GM10266 (cell line): Measurements from ENCODE around the gene PHYHD1.
A peak's percentile ranks its signal among the peaks of the same experiment; 100 is the strongest.
"Not testable (repeated sequence)": the region's sequence is repeated elsewhere in the genome, so short reads cannot be mapped to it uniquely, and the experiment has no call there.

Source experiments
- DNase-seq: peaks from one replicate; pipeline ENCODE4 v3.0.0; 2012; ENCODE audit errors: extremely low spot score
- CTCF ChIP-seq: IDR thresholded peaks from 2 replicates; pipeline ENCODE4 v1.5.1; 2012; ENCODE audit warnings: mild to moderate bottlenecking, low read depth; ENCODE audit not compliant: control insufficient read depth, insufficient read depth; ENCODE audit errors: missing control alignments

Gene PHYHD1

GRCh38 chr9:128947527-128948301, 26.9 kb downstream of the PHYHD1 start, which contains the start of the genes DOLK and NUP188:
Gene DOLK, minus strand, starts transcription at chr9:128947603. Its CDS starts 300 bp downstream, at chr9:128947303.
Gene NUP188, plus strand, starts transcription at chr9:128947699. Its CDS starts 21 bp downstream, at chr9:128947720.
- peak; percentile 21 for TF ChIP-seq CTCF
- DNase-seq = peak; percentile 98

- not testable (repeated sequence) for DNase-seq
Observed at GRCh38 chr9:128961403-128961802, 40.6 kb downstream of the PHYHD1 start.

GRCh38 chr9:128969491-128969890, 48.7 kb downstream of the PHYHD1 start:
- no peak for TF ChIP-seq CTCF
- DNase-seq = no peak

GRCh38 chr9:128972956-128973355, 52.2 kb downstream of the PHYHD1 start:
- no peak for DNase-seq

GRCh38 chr9:128979111-128979510, 58.3 kb downstream of the PHYHD1 start:
- TF ChIP-seq CTCF = no peak

More at GRCh38 chr9:128972956-128973355, 52.2 kb downstream of the PHYHD1 start:
- TF ChIP-seq CTCF = no peak

GRCh38 chr9:128983536-128983935, 62.8 kb downstream of the PHYHD1 start:
- TF ChIP-seq CTCF = no peak

More at GRCh38 chr9:128979111-128979510, 58.3 kb downstream of the PHYHD1 start:
- DNase-seq = no peak

GRCh38 chr9:128986671-128987070, 65.9 kb downstream of the PHYHD1 start:
- TF ChIP-seq CTCF = no peak
- DNase-seq = no peak

More at GRCh38 chr9:128983536-128983935, 62.8 kb downstream of the PHYHD1 start:
- DNase-seq = no peak
